DND-41 (cell line): ENCODE measurements around the gene TMEM234.

Source experiments
- ATAC-seq: fragments of 200-7000 bp; cut with Tn5 transposase; 3 replicates; pipeline ENCODE4 v1.9.1; 2021; ENCODE audit warnings: low read depth; ENCODE audit not compliant: insufficient read depth
- DNase-seq: peaks from one replicate; pipeline ENCODE4 v3.0.0-alpha.2; 2020
- H2AFZ ChIP-seq: 2 replicates; pipeline ENCODE4 v1.6.0; 2012; ENCODE audit warnings: low read depth, low read length
- H3K27ac ChIP-seq: 2 replicates; pipeline ENCODE4 v1.5.1; 2012; ENCODE audit warnings: low read length, inconsistent platforms
- H3K27me3 ChIP-seq: fragments of 200-600 bp; sonication (generic); 2 replicates; pipeline ENCODE4 v1.6.0; 2012; ENCODE audit warnings: low read length, mild to moderate bottlenecking, inconsistent platforms; ENCODE audit not compliant: insufficient read depth, poor library complexity
- H3K36me3 ChIP-seq: 2 replicates; pipeline ENCODE4 v1.5.1; 2012; ENCODE audit warnings: low read length, inconsistent platforms; ENCODE audit not compliant: insufficient read depth
- H3K4me1 ChIP-seq: 2 replicates; pipeline ENCODE4 v1.5.1; 2012; ENCODE audit warnings: mild to moderate bottlenecking, low read length; ENCODE audit not compliant: insufficient read depth
- H3K4me2 ChIP-seq: 2 replicates; pipeline ENCODE4 v1.6.0; 2012; ENCODE audit warnings: mild to moderate bottlenecking, moderate library complexity, low read length, inconsistent platforms; ENCODE audit not compliant: insufficient read depth
- H3K4me3 ChIP-seq, 2 experiments: fragments of 200-600 bp in 1 of 2; shearing (Covaris generic) in 1 of 2; 2 replicates each; pipeline ENCODE4 v1.5.1; 2012 to 2016; ENCODE audit warnings: inconsistent platforms in 2 of 2, low read length in 2 of 2, mild to moderate bottlenecking in 2 of 2, low read depth in 1 of 2, moderate library complexity in 1 of 2
- H3K79me2 ChIP-seq: 2 replicates; pipeline ENCODE4 v1.6.0; 2012; ENCODE audit warnings: low read length, inconsistent platforms; ENCODE audit not compliant: insufficient read depth
- H3K9ac ChIP-seq: 2 replicates; pipeline ENCODE4 v1.6.0; 2012; ENCODE audit warnings: low read depth, mild to moderate bottlenecking, inconsistent platforms, low read length, moderate library complexity
- H3K9me3 ChIP-seq: 2 replicates; pipeline ENCODE4 v1.5.1; 2012; ENCODE audit warnings: low read length, moderate library complexity, mild to moderate bottlenecking, inconsistent platforms; ENCODE audit not compliant: insufficient read depth, severe bottlenecking
- H4K20me1 ChIP-seq: 2 replicates; pipeline ENCODE4 v1.6.0; 2012; ENCODE audit warnings: low read length; ENCODE audit not compliant: insufficient read depth
- CTCF ChIP-seq: IDR thresholded peaks from 2 replicates; pipeline ENCODE4 v1.5.1; 2012; ENCODE audit warnings: borderline replicate concordance, low read length, moderate library complexity, mild to moderate bottlenecking; ENCODE audit not compliant: poor library complexity, severe bottlenecking; ENCODE audit errors: extremely low read depth
- EZH2 ChIP-seq: IDR thresholded peaks from 3 replicates; pipeline ENCODE4 v1.6.1; 2012; ENCODE audit warnings: borderline replicate concordance, low read depth, mild to moderate bottlenecking, moderate library complexity, low read length, inconsistent platforms; ENCODE audit not compliant: severe bottlenecking

Gene TMEM234

GRCh38 chr1:32179443-32180185, 42.5 kb downstream of the TMEM234 start, which contains the start of gene TXLNA:
TXLNA (plus strand) TSS chr1:32179675; CDS start chr1:32180346, 671 bp downstream.
- peak within 1 kb of the TSS; percentile 95 for H3K9ac ChIP-seq
- peak; percentile 90 for ATAC-seq
- H3K79me2 ChIP-seq: peaks cover 48% of the 10 kb centered on the region
- peak within 1 kb of the TSS; percentile 77 for H2AFZ ChIP-seq
- H3K4me2 ChIP-seq: peak within 1 kb of the TSS; percentile 98
- H3K4me1 ChIP-seq: peaks cover 49% of the 10 kb centered on the region
- H3K9me3 ChIP-seq: no peaks in the 10 kb centered on the region
- H3K36me3 ChIP-seq: peaks cover 45% of the 10 kb centered on the region
- DNase-seq: peak; percentile 93
- peak within 1 kb of the TSS; percentile 94 for H3K27ac ChIP-seq
- no peaks in the 10 kb centered on the region for H3K27me3 ChIP-seq
- TF ChIP-seq CTCF: no peak
- TF ChIP-seq EZH2: no peak
- H3K4me3 ChIP-seq: peak within 1 kb of the TSS; percentile 92 to 95
- H4K20me1 ChIP-seq: peaks cover 23% of the 10 kb centered on the region

GRCh38 chr1:32179193-32179442, 43.0 kb downstream of the TMEM234 start:
- peaks cover 44% of the 10 kb centered on the region for H3K4me1 ChIP-seq
- peak overlapping the region; percentile 94 for H3K27ac ChIP-seq
- peak overlapping the region; percentile 98 for H3K4me2 ChIP-seq
- H3K27me3 ChIP-seq: no peaks in the 10 kb centered on the region
- peak overlapping the region; percentile 77 for H2AFZ ChIP-seq
- peak overlapping the region; percentile 92 to 95; a peak in 3 of 4 replicates for H3K4me3 ChIP-seq
- H3K36me3 ChIP-seq: peaks cover 45% of the 10 kb centered on the region
- no peak for DNase-seq
- H4K20me1 ChIP-seq: peaks cover 23% of the 10 kb centered on the region
- peaks cover 43% of the 10 kb centered on the region for H3K79me2 ChIP-seq
- ATAC-seq: no peak
- H3K9me3 ChIP-seq: no peaks in the 10 kb centered on the region
- H3K9ac ChIP-seq: peak overlapping the region; percentile 95
- TF ChIP-seq CTCF (no peak), EZH2 (no peak)

- Histone ChIP-seq H3K27me3 (no peaks in the 10 kb centered on the region), H3K4me1 (peaks cover 40% of the 10 kb centered on the region), H2AFZ (peak overlapping the region; percentile 77), H3K36me3 (peaks cover 46% of the 10 kb centered on the region), H3K9me3 (no peaks in the 10 kb centered on the region), H3K79me2 (peaks cover 38% of the 10 kb centered on the region), H3K9ac (peak overlapping the region; percentile 95), H3K27ac (peak overlapping the region; percentile 94), H4K20me1 (peaks cover 19% of the 10 kb centered on the region), H3K4me2 (peak overlapping the region; percentile 98), H3K4me3 (peak overlapping the region in 1 of 2 experiments; percentile 92; a peak in 2 of 4 replicates)
- DNase-seq: no peak
- ATAC-seq: no peak
- TF ChIP-seq CTCF (no peak), EZH2 (no peak)
Observed at GRCh38 chr1:32178380-32179192, 43.6 kb downstream of the TMEM234 start.
